K562 (cell line): ENCODE data around the gene HOXC5.

Experiments
- BCL6 ChIP-seq: fragments of 250-450 bp; sonication (Bioruptor Pico); IDR thresholded peaks from 2 replicates; pipeline ENCODE4 v1.4.0; 2020
- BRF1 ChIP-seq: IDR thresholded peaks from 3 replicates; pipeline ENCODE4 v1.6.1; 2011; ENCODE audit warnings: borderline replicate concordance, mild to moderate bottlenecking; ENCODE audit not compliant: insufficient read length; ENCODE audit errors: extremely low read depth
- CTCF ChIP-seq, 3 experiments: IDR thresholded peaks in 2 of 3; conservative IDR thresholded peaks in 1 of 3; 2 replicates each; pipeline ENCODE4 v1.5.1; 2011 to 2012; ENCODE audit warnings: low read length in 3 of 3, mild to moderate bottlenecking in 3 of 3, control low read depth in 2 of 3, improper control_type of control experiment in 1 of 3, inconsistent platforms in 1 of 3, low read depth in 1 of 3, mixed read lengths in 1 of 3, moderate library complexity in 1 of 3; ENCODE audit not compliant: insufficient read depth in 2 of 3
- GTF2A2 ChIP-seq: IDR thresholded peaks from 2 replicates; pipeline ENCODE4 v1.6.1; 2016; ENCODE audit warnings: mild to moderate bottlenecking, missing genetic modification characterization, missing compliant biosample characterization
- NRF1 ChIP-seq, 2 experiments: fragments of 450-650 bp; IDR thresholded peaks in 1 of 2; conservative IDR thresholded peaks in 1 of 2; 2 replicates each; pipeline ENCODE4 v1.6.1; 2014; ENCODE audit warnings: mild to moderate bottlenecking in 2 of 2
- PTBP1 ChIP-seq: fragments of 200-400 bp; formaldehyde crosslinking; IDR thresholded peaks from 2 replicates; pipeline ENCODE4 v1.6.1; 2017; ENCODE audit warnings: low read depth, low read length
- THRA ChIP-seq: fragments of 450-650 bp; IDR thresholded peaks from 2 replicates; pipeline ENCODE4 v1.6.1; 2017; ENCODE audit warnings: mild to moderate bottlenecking, moderate library complexity

- TF ChIP-seq THRA (no peak), PTBP1 (no peak), GTF2A2 (tag) (no peak), BCL6 (CRISPR knock-in tag) (no peak), NRF1 (conservative IDR thresholded peaks at IDR 0.05 in 1 of 2, IDR thresholded peaks at IDR 0.05 in 1 of 2) (no peak), CTCF (IDR thresholded peaks at IDR 0.05 in 2 of 3, conservative IDR thresholded peaks at IDR 0.05 in 1 of 3; ENCODE audit: insufficient read depth in 2 of 3, low read depth in 1 of 3, low read length in 3 of 3) (no peak), BRF1 (no peak)
These were observed 23.4 kb upstream of the HOXC5 start for GRCh38 chr12:54009171-54010052.
